HG03571 (cell line): Measurements from ENCODE around the gene FAM221B.

Source experiments
- ATAC-seq: cut with Tn5 transposase; IDR thresholded peaks from one replicate; pipeline ENCODE4 v1.9.1; 2021; ENCODE audit not compliant: unreplicated experiment

FAM221B gene

GRCh38 chr9:35792024-35792813 is 36.3 kb downstream of the FAM221B start:
- ATAC-seq: no peak

- ATAC-seq: no peak
Observed at GRCh38 chr9:35791297-35791921, 37.1 kb downstream of the FAM221B start, which contains the start of gene NPR2. NPR2 (plus strand) TSS chr9:35791591; CDS start chr9:35792409, 818 bp downstream.

- no peak for ATAC-seq
Observed at GRCh38 chr9:35790385-35791296, 37.9 kb downstream of the FAM221B start.

GRCh38 chr9:35790025-35790384 is 38.5 kb downstream of the FAM221B start:
- no peak for ATAC-seq

GRCh38 chr9:35789541-35789940 is 39.0 kb downstream of the FAM221B start:
- no peak for ATAC-seq

GRCh38 chr9:35783418-35783817 is 45.1 kb downstream of the FAM221B start:
- ATAC-seq: no peak

- no peak for ATAC-seq
Observed at GRCh38 chr9:35781066-35781465, 47.5 kb downstream of the FAM221B start.

- no peak for ATAC-seq
Observed at GRCh38 chr9:35778496-35778895, 50.0 kb downstream of the FAM221B start.

- no peak for ATAC-seq
Observed at GRCh38 chr9:35776018-35776417, 52.5 kb downstream of the FAM221B start.

- no peak for ATAC-seq
Observed at GRCh38 chr9:35774907-35775635, 53.5 kb downstream of the FAM221B start.

GRCh38 chr9:35771943-35772342 is 56.6 kb downstream of the FAM221B start:
- ATAC-seq: no peak

- no peak for ATAC-seq
Observed at GRCh38 chr9:35771534-35771933, 57.0 kb downstream of the FAM221B start.

- no peak for ATAC-seq
Observed at GRCh38 chr9:35771075-35771433, 57.5 kb downstream of the FAM221B start.

- ATAC-seq: no peak
Observed at GRCh38 chr9:35769763-35770162, 58.8 kb downstream of the FAM221B start.

GRCh38 chr9:35767458-35767857 is 61.1 kb downstream of the FAM221B start:
- ATAC-seq: no peak

- no peak for ATAC-seq
Observed at GRCh38 chr9:35766997-35767396, 61.5 kb downstream of the FAM221B start.
